ENCODE data around the gene FES. TPM values are rescaled to one million over a fixed set of nuclear protein-coding genes. Genes with fewer than 3 reads are reported as not detected.
"Not testable (repeated sequence)": the region's sequence is repeated elsewhere in the genome, so short reads cannot be mapped to it uniquely, and the experiment has no call there.

Gene FES
- polyA plus RNA-seq, 1 donor: 17.9 TPM

DNA sequence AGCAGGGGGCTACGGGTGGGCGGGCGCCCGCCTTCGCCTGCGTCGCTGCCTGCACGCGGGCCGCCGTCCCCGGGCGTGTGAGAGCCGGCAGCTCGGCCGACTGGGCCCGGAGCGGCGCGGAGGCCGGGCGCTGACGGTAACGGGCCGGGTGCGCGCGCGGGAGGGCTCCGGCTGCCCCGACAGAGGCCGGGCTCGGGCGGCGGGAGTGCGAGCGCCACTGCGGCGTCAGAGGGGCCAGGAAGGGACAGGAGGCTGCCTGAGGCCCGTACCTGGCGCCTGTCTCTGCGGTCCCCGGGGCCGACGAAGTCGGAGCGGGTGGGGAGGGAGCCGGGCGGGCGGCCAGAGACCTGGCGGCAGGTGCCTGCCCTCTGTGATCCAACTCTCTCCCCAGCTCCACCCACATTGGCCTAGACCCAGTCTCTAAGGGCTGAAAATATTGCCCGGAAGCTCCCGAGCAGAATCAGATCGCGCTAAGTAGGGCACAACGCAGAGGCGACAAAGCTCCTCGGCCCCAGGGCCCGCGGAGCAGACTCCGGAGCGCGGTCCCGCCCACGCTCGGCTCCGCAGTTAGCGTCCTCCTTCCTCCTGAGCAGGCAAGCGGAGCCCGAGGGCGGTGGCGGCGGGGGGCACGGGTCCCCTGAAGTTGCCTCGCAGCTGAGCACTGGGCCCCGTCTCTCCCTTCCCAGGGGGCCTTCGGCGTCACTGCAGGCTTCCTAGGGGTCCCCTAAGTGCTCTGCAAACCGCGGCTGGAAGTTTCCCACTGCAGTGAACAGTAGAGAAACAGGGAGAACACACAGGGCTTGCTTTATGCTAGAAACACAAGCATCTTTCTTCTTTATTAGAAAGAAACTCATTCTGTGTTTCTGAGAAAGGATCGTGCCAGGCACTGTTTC lies 18.8 kb downstream of the FES start, which contains the start of gene MAN2A2:
TSS of gene MAN2A2 (plus strand) at position 463 of the 893 bp plus-strand sequence. CDS start 906 bp downstream, outside the sequence.
- no CpG with 5 or more reads among the region's 81 CpGs for WGBS (ENCODE audit: insufficient coverage, low lambda C conversion rate)

DNA sequence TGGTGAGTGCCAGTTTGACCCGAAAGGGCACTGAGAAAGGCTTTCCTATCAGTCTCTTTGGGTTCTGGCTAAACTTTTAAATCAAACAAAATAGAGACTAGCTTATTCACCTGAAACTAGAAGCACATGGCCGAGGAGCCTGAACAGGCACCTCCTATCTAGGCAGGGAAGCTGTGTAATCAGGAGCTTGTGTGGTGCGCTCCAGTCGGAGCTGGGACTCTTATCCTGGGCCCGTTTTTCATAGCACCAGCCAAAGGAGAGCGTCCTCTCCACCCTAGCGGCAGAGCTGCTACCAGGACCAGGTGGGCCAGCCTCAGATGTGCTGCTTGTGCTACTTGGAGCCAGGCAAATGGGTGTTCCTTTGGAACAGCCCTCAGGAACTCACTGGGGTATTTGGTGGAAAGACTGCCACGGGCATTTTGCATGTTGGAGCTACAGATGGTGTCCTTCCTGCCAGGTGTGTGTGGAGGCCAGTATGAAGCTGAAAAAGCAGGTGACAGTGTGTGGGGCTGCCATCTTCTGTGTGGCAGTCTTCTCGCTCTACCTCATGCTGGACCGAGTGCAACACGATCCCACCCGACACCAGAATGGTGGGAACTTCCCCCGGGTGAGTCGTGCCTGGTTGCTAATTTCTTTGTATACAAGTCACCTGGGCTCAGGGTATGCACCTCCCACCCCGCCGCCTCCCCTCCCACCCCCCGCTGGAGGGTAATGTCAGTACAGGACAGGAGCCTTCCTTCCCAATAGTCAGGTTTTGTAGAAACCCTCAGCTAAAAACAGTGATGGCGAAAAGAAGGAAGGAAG lies 19.6 kb downstream of the FES start:
- Histone ChIP-seq H3K27me3 (ENCODE audit: control insufficient read depth, insufficient read depth, low read length) (no peaks in the 10 kb centered on the region), H3K9me3 (ENCODE audit: control insufficient read depth, low read depth, low read length) (no peaks in the 10 kb centered on the region), H3K27ac (ENCODE audit: low read length) (peak overlapping the region; percentile 90), H3K36me3 (ENCODE audit: control insufficient read depth, insufficient read depth, low read length) (peaks cover 39% of the 10 kb centered on the region), H3K4me3 (ENCODE audit: low read length) (peak overlapping the region; percentile 80), H3K4me1 (ENCODE audit: control insufficient read depth, insufficient read depth, low read length) (peaks cover 7% of the 10 kb centered on the region)
- WGBS (ENCODE audit: insufficient coverage, low lambda C conversion rate): no CpG with 5 or more reads among the region's 18 CpGs
- peak in 1 of 2 donors; percentile 53 for DNase-seq

More for the DNA sequence above, 18.8 kb downstream of the FES start, which contains the start of gene MAN2A2:
- peaks cover 34% of the 10 kb centered on the region for H3K36me3 ChIP-seq (ENCODE audit: control insufficient read depth, insufficient read depth, low read length)
- H3K27me3 ChIP-seq (ENCODE audit: control insufficient read depth, insufficient read depth, low read length): no peaks in the 10 kb centered on the region
- H3K27ac ChIP-seq (ENCODE audit: low read length): peak within 1 kb of the TSS; percentile 90
- peak; percentile 60 to 82 for DNase-seq
- H3K9me3 ChIP-seq (ENCODE audit: control insufficient read depth, low read depth, low read length): no peaks in the 10 kb centered on the region
- H3K4me1 ChIP-seq (ENCODE audit: control insufficient read depth, insufficient read depth, low read length): peaks cover 7% of the 10 kb centered on the region
- peak within 1 kb of the TSS; percentile 80 for H3K4me3 ChIP-seq (ENCODE audit: low read length)

DNA sequence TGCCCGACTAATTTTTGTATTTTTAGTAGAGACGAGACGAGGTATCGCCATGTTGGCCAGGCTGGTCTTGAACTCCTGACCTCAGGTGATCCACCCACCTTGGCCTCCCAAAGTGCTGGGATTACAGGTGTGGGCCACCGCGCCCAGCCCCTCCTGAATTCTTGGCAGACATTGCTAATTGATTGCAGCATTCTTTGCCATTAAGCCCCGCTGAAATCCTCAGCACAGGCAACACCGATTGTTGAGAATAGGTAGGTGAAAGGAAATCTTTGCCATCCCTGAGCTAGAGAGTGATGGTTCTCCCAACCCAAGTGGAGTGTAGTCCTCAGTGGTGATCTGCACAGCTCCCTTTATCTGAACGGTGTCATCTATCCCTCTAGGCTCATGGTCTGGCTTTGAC lies 20.4 kb downstream of the FES start:
- H3K36me3 ChIP-seq (ENCODE audit: control insufficient read depth, insufficient read depth, low read length): peaks cover 45% of the 10 kb centered on the region
- no peak overlapping the region for H3K27ac ChIP-seq (ENCODE audit: low read length)
- no peak overlapping the region for H3K4me3 ChIP-seq (ENCODE audit: low read length)
- H3K9me3 ChIP-seq (ENCODE audit: control insufficient read depth, low read depth, low read length): no peaks in the 10 kb centered on the region
- H3K4me1 ChIP-seq (ENCODE audit: control insufficient read depth, insufficient read depth, low read length): peaks cover 7% of the 10 kb centered on the region
- no CpG with 5 or more reads among the region's 9 CpGs for WGBS (ENCODE audit: insufficient coverage, low lambda C conversion rate)
- no peaks in the 10 kb centered on the region for H3K27me3 ChIP-seq (ENCODE audit: control insufficient read depth, insufficient read depth, low read length)
- no peak for DNase-seq

DNA sequence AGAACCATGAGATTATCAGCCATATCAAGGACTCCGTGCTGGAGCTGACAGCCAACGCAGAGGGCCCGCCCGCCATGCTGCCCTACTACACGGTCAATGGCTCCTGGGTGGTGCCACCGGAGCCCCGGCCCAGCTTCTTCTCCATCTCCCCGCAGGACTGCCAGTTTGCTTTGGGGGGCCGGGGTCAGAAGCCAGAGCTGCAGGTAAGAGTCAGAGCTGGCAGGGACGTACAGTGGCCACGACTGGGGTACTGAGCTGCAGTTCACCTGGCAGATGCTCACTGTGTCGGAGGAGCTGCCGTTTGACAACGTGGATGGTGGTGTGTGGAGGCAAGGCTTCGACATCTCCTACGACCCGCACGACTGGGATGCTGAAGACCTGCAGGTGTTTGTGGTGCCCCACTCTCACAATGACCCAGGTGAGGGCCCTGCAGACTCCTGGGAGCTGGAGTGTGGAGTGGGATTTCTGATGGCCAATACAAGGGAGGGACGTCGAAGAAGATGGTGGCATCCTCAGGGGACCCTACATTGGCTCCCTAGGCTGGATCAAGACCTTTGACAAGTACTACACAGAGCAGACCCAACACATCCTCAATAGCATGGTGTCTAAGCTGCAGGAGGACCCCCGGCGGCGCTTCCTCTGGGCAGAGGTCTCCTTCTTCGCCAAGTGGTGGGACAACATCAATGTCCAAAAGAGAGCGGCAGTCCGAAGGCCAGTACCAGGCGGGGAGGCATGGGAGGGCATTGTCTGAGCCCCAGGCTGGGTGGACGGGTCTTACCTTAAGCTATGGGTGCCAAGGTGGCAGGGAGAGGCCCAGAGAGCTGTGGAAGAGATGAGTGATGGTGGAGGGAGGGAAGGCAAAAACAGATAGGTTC lies 21.2 kb downstream of the FES start:
- no CpG with 5 or more reads among the region's 28 CpGs for WGBS (ENCODE audit: insufficient coverage, low lambda C conversion rate)
- Histone ChIP-seq H3K27ac (ENCODE audit: low read length) (no peak overlapping the region), H3K9me3 (ENCODE audit: control insufficient read depth, low read depth, low read length) (no peaks in the 10 kb centered on the region), H3K36me3 (ENCODE audit: control insufficient read depth, insufficient read depth, low read length) (peaks cover 53% of the 10 kb centered on the region), H3K4me1 (ENCODE audit: control insufficient read depth, insufficient read depth, low read length) (peaks cover 7% of the 10 kb centered on the region), H3K27me3 (ENCODE audit: control insufficient read depth, insufficient read depth, low read length) (no peaks in the 10 kb centered on the region), H3K4me3 (ENCODE audit: low read length) (no peak overlapping the region)
- no peak for DNase-seq

DNA sequence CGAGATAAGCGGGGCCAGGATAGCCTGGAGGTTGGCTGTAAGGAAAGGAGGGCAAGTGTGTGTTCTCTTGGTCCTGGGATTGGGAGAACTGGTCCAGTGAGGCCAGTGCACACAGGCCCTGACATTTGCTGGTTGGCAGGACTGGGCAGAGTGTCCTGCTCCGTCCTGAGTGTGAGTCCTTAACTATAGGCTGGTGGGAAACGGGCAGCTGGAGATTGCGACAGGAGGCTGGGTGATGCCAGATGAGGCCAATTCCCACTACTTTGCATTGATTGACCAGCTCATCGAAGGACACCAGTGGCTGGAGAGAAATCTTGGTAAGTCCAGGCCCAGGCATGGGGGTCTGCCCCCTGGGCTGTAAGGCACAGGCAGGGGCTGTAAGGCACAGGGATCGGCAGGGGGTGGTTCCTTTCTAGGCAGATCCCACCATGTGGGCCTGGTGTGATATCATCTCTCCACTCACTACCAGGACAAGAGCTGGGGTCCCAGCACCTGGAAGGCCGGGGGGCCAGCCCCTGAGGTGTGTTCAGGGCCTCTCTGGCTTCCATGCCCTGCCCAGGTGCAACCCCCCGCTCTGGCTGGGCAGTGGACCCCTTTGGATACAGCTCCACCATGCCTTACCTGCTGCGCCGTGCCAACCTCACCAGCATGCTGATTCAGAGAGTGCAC lies 22.0 kb downstream of the FES start:
- no peak overlapping the region for H3K4me3 ChIP-seq (ENCODE audit: low read length)
- peaks cover 7% of the 10 kb centered on the region for H3K4me1 ChIP-seq (ENCODE audit: control insufficient read depth, insufficient read depth, low read length)
- H3K36me3 ChIP-seq (ENCODE audit: control insufficient read depth, insufficient read depth, low read length): peaks cover 60% of the 10 kb centered on the region
- H3K27me3 ChIP-seq (ENCODE audit: control insufficient read depth, insufficient read depth, low read length): no peaks in the 10 kb centered on the region
- DNase-seq: no peak
- no peaks in the 10 kb centered on the region for H3K9me3 ChIP-seq (ENCODE audit: control insufficient read depth, low read depth, low read length)
- WGBS (ENCODE audit: insufficient coverage, low lambda C conversion rate): no CpG with 5 or more reads among the region's 11 CpGs
- H3K27ac ChIP-seq (ENCODE audit: low read length): no peak overlapping the region

DNA sequence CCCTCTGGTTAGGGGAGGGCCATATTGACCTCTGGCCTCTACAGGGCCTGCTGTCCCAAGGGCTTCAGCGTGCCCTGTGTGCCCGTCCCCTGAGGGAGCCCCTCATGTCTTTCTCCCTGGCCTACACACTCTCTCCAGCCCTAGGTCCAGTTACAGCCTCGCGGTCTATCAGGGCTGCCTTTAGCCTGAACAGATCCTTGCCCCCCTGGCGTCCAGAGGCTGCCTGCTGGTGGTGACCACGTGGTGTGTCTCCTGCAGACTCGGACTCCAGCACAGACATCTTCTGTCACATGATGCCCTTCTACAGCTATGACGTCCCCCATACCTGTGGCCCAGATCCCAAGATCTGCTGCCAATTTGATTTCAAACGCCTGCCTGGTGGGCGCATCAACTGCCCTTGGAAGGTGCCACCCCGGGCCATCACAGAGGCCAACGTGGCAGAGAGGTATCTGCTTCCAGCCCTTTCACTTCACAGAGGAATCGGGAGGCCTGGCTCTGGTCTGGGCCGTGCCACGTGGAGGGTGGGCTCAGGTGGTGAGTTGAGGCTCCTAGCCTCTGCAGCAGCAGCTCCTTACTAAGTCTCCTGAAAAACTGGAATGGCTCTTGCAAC lies 22.9 kb downstream of the FES start:
- H3K27me3 ChIP-seq (ENCODE audit: control insufficient read depth, insufficient read depth, low read length): no peaks in the 10 kb centered on the region
- no CpG with 5 or more reads among the region's 15 CpGs for WGBS (ENCODE audit: insufficient coverage, low lambda C conversion rate)
- no peak overlapping the region for H3K4me3 ChIP-seq (ENCODE audit: low read length)
- H3K27ac ChIP-seq (ENCODE audit: low read length): no peak overlapping the region
- peaks cover 7% of the 10 kb centered on the region for H3K4me1 ChIP-seq (ENCODE audit: control insufficient read depth, insufficient read depth, low read length)
- peaks cover 69% of the 10 kb centered on the region for H3K36me3 ChIP-seq (ENCODE audit: control insufficient read depth, insufficient read depth, low read length)
- DNase-seq: no peak
- H3K9me3 ChIP-seq (ENCODE audit: control insufficient read depth, low read depth, low read length): no peaks in the 10 kb centered on the region

DNA sequence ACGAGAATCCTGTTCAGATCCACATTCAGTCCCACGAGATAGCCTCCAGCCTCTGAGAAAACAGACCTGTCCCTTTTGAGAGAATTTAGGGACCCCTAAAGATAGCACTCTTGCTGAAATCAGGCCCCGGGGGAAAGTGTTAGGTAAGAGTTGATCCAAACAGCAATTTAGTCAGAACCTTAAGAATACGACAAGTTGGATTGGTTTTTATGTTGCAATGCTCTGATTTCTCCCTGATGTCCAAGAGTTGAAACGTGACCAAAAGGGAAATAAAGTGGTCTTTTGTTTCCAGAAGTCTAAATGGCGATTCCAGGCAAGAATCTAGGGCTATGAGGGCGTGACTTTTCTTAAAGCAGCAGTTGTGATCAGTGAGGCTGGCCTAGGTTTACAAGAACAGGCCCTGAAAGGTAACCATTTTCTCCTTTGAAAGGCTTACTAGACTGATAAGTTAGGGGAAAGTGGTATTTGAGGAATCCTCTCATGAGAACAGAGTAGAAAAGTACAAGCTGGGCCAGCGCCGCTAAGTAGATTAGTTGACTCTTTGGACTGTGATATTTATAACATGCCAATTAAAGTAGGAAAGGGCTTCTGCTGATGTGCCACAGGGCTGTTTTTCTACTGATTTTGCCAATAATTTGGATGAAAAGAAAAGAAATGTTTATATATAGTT lies 23.7 kb downstream of the FES start:
- H3K27ac ChIP-seq (ENCODE audit: low read length): no peak overlapping the region
- no peak for DNase-seq
- peaks cover 7% of the 10 kb centered on the region for H3K4me1 ChIP-seq (ENCODE audit: control insufficient read depth, insufficient read depth, low read length)
- H3K27me3 ChIP-seq (ENCODE audit: control insufficient read depth, insufficient read depth, low read length): no peaks in the 10 kb centered on the region
- H3K4me3 ChIP-seq (ENCODE audit: low read length): no peak overlapping the region
- H3K36me3 ChIP-seq (ENCODE audit: control insufficient read depth, insufficient read depth, low read length): peaks cover 77% of the 10 kb centered on the region
- H3K9me3 ChIP-seq (ENCODE audit: control insufficient read depth, low read depth, low read length): no peaks in the 10 kb centered on the region
- WGBS (ENCODE audit: insufficient coverage, low lambda C conversion rate): no CpG with 5 or more reads among the region's 9 CpGs

DNA sequence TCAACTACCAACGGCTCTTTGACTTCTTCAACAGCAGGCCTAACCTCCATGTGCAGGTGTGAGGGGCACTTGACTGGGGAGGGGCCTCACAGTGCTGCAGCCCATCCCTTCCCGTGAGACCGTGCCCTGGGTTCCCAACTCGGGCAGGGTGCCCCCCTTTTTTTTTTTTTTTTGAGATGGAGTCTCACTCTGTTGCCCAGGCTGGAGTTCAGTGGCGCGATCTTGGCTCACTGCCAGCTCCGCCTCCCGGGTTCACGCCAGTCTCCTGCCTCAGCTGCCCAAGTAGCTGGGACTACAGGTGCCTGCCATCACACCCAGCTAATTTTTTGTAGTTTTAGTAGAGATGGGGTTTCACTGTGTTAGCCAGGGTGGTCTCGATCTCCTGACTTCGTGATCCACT lies 25.1 kb downstream of the FES start:
- not testable (repeated sequence) for H3K9me3 ChIP-seq (ENCODE audit: control insufficient read depth, low read depth, low read length)

DNA sequence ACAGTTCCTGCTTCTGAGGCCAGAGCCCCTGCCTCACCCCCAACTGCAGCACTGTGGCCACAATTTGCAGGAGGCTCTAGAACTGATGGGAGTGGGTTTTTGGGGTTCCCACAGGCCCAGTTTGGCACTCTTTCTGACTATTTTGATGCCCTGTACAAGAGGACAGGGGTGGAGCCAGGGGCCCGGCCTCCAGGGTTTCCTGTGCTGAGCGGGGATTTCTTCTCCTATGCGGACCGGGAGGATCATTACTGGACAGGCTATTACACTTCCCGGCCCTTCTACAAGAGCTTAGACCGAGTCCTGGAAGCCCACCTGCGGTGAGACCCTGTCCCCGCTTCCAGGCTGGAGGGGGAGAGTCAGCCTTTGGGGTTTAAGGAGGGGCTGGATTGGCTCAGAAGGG lies 25.7 kb downstream of the FES start:
- peaks cover 88% of the 10 kb centered on the region for H3K36me3 ChIP-seq (ENCODE audit: control insufficient read depth, insufficient read depth, low read length)
- no peak overlapping the region for H3K27ac ChIP-seq (ENCODE audit: low read length)
- H3K9me3 ChIP-seq (ENCODE audit: control insufficient read depth, low read depth, low read length): no peaks in the 10 kb centered on the region
- no peaks in the 10 kb centered on the region for H3K27me3 ChIP-seq (ENCODE audit: control insufficient read depth, insufficient read depth, low read length)
- H3K4me3 ChIP-seq (ENCODE audit: low read length): no peak overlapping the region
- WGBS (ENCODE audit: insufficient coverage, low lambda C conversion rate): no CpG with 5 or more reads among the region's 8 CpGs
- no peak for DNase-seq
- no peaks in the 10 kb centered on the region for H3K4me1 ChIP-seq (ENCODE audit: control insufficient read depth, insufficient read depth, low read length)

More for the DNA sequence above, 25.1 kb downstream of the FES start:
- not testable (repeated sequence) for H3K27me3 ChIP-seq (ENCODE audit: control insufficient read depth, insufficient read depth, low read length); H3K4me1 ChIP-seq (ENCODE audit: control insufficient read depth, insufficient read depth, low read length); H3K4me3 ChIP-seq (ENCODE audit: low read length); DNase-seq; H3K27ac ChIP-seq (ENCODE audit: low read length)
- peaks cover 86% of the 10 kb centered on the region for H3K36me3 ChIP-seq (ENCODE audit: control insufficient read depth, insufficient read depth, low read length)
- WGBS (ENCODE audit: insufficient coverage, low lambda C conversion rate): no CpG with 5 or more reads among the region's 11 CpGs
